HepG2 (cell line): ENCODE results near the gene KLK7. TPM values are rescaled to one million over a fixed set of nuclear protein-coding genes. Genes with fewer than 3 reads are reported as not detected.
A peak's percentile ranks its signal among the peaks of the same experiment; 100 is the strongest.

Experiments
- ATAC-seq: fragments of 200-7000 bp; cut with Tn5 transposase; 3 replicates; pipeline ENCODE4 v1.9.1; 2020; ENCODE audit warnings: mild to moderate bottlenecking, moderate library complexity
- BruUV-seq: library from RNA; stranded (reverse); fragments of 400-500 nt; replicated peaks from 2 replicates; lab custom pipeline; 2021; lab: Mats Ljungman, UMichigan
- CTCF ChIA-PET: fragments of 300-600 bp; formaldehyde crosslinking; extraction: SDS; loops from one replicate; lab custom pipeline; 2021; ENCODE audit warnings: low total read pairs, inconsistent platforms, low intra/inter-chr PET ratio; lab: Yijun Ruan, JAX
- POLR2A ChIA-PET: fragments of 350-600 bp; sonication (Branson Sonifier 250); formaldehyde crosslinking; loops from one replicate; lab custom pipeline; 2020; ENCODE audit warnings: antibody characterized with exemption, inconsistent platforms; lab: Yijun Ruan, JAX
- DNase-seq: peaks from one replicate; pipeline ENCODE4 v3.0.0-alpha.2; 2015; ENCODE audit warnings: low spot score
- FAIRE-seq: peaks from 3 replicates; lab custom pipeline; 2011; peaks lifted over from hg19 to GRCh38; lab: Jason Lieb, UNC
- H2AFZ ChIP-seq: one replicate; pipeline ENCODE4 v1.6.1; 2011; ENCODE audit warnings: low read length, inconsistent platforms
- H3K27ac ChIP-seq: fragments of 300-600 bp; 3 replicates; pipeline ENCODE4 v1.8.0; 2011; ENCODE audit warnings: mixed run types, mild to moderate bottlenecking, mixed read lengths, low read length, inconsistent platforms; ENCODE audit not compliant: insufficient read depth; ENCODE audit errors: extremely low read length
- H3K27me3 ChIP-seq, 2 experiments: fragments of 200-600 bp in 1 of 2; 2 replicates in 1 of 2; 3 replicates in 1 of 2; pipeline versions ENCODE4 v1.6.0 to v1.8.0; 2011; ENCODE audit warnings: low read length in 2 of 2, mild to moderate bottlenecking in 2 of 2, moderate library complexity in 2 of 2, inconsistent platforms in 1 of 2; ENCODE audit not compliant: insufficient read depth in 2 of 2, control insufficient read depth in 1 of 2
- H3K36me3 ChIP-seq, 2 experiments: fragments of 200-600 bp in 1 of 2; replicated peaks in 1 of 2; 2 replicates in 1 of 2; 3 replicates in 1 of 2; pipeline versions ENCODE4 v1.5.1 to v1.8.0; 2011; ENCODE audit warnings: low read length in 2 of 2, inconsistent platforms in 1 of 2; ENCODE audit not compliant: insufficient read depth in 2 of 2, control insufficient read depth in 1 of 2
- H3K4me1 ChIP-seq: 2 replicates; pipeline ENCODE4 v1.5.1; 2012; ENCODE audit warnings: low read length, inconsistent platforms; ENCODE audit not compliant: insufficient read depth
- H3K4me2 ChIP-seq: 2 replicates; pipeline ENCODE4 v1.6.0; 2011; ENCODE audit warnings: low read depth, low read length, inconsistent platforms
- H3K4me3 ChIP-seq, 3 experiments: fragments of 200-600 bp in 1 of 3; sonication (generic), shearing (Covaris generic) in 1 of 3; replicated peaks in 1 of 3; 2 replicates each; pipeline ENCODE4 v1.5.1; 2011 to 2016; ENCODE audit warnings: low read length in 3 of 3, inconsistent platforms in 2 of 3, low read depth in 2 of 3, mild to moderate bottlenecking in 2 of 3, control low read depth in 1 of 3, mixed read lengths in 1 of 3; ENCODE audit not compliant: insufficient read depth in 1 of 3
- H3K79me2 ChIP-seq: one replicate; pipeline ENCODE4 v1.6.1; 2011; ENCODE audit warnings: low read length, inconsistent platforms; ENCODE audit not compliant: insufficient read depth
- H3K9ac ChIP-seq: 2 replicates; pipeline ENCODE4 v1.6.0; 2011; ENCODE audit warnings: mild to moderate bottlenecking, low read depth, low read length, inconsistent platforms; ENCODE audit not compliant: insufficient read depth
- H3K9me3 ChIP-seq: 2 replicates; pipeline ENCODE4 v1.5.1; 2012; ENCODE audit warnings: mild to moderate bottlenecking, low read length
- H4K20me1 ChIP-seq: 2 replicates; pipeline ENCODE4 v1.6.0; 2011; ENCODE audit warnings: inconsistent platforms, mild to moderate bottlenecking, low read length, moderate library complexity; ENCODE audit not compliant: insufficient read depth
- CTCF ChIP-seq: sonication (generic); formaldehyde crosslinking; IDR thresholded peaks from 2 replicates; pipeline ENCODE4 v1.5.0; 2020; ENCODE audit warnings: mild to moderate bottlenecking, missing genetic modification reagents, moderate library complexity
- DDIT3 ChIP-seq: sonication (generic); formaldehyde crosslinking; IDR thresholded peaks from 2 replicates; pipeline ENCODE4 v1.4.0; 2020; ENCODE audit warnings: mild to moderate bottlenecking, missing genetic modification reagents
- MIXL1 ChIP-seq: IDR thresholded peaks from 2 replicates; pipeline ENCODE4 v1.6.1; 2016
- SMC3 ChIP-seq: IDR thresholded peaks from 2 replicates; pipeline ENCODE4 v1.6.1; 2011; ENCODE audit warnings: low read length, improper control_type of control experiment
- STAG1 ChIP-seq: sonication (generic); formaldehyde crosslinking; IDR thresholded peaks from 2 replicates; pipeline ENCODE4 v1.4.0; 2020; ENCODE audit warnings: missing genetic modification reagents
- ZNF12 ChIP-seq: sonication (generic); formaldehyde crosslinking; IDR thresholded peaks from 2 replicates; pipeline ENCODE4 v1.5.0; 2020; ENCODE audit warnings: missing genetic modification reagents
- ZNF446 ChIP-seq: sonication (generic); formaldehyde crosslinking; IDR thresholded peaks from 2 replicates; pipeline ENCODE4 v1.5.0; 2020; ENCODE audit warnings: mild to moderate bottlenecking, missing genetic modification reagents
- ZNF484 ChIP-seq: sonication (generic); formaldehyde crosslinking; IDR thresholded peaks from 2 replicates; pipeline ENCODE4 v1.5.1; 2020; ENCODE audit warnings: mild to moderate bottlenecking, low read depth, missing genetic modification reagents, borderline replicate concordance
- WGBS: methylation state at CpG from one replicate; pipeline ENCODE4 v1.1.6; 2017; ENCODE audit warnings: low lambda C conversion rate; 5-methylcytosine and 5-hydroxymethylcytosine counted together
- in situ Hi-C: cut with HindIII; loops from 2 replicates; pipeline ENCODE4 v1.10.0; 2017; ENCODE audit warnings: low pct_unique_long_range_greater_than_20kb; ENCODE audit not compliant: extremely low pct_ligation_motif_present
- intact Hi-C: fragments of 100-400 bp; cut with micrococcal nuclease; formaldehyde crosslinking; loops from one replicate; pipeline ENCODE4 v1.10.0; 2022; ENCODE audit not compliant: unreplicated experiment
- polyA plus RNA-seq, 8 experiments: library from polyadenylated mRNA; depleted of rRNA in 3 of 8; stranded (reverse) in 7 of 8; unstranded in 1 of 8; fragments of >200 nt; fragmentation: Illumina TruSeq in 4 of 8; extraction: Trizol in 4 of 8; gene quantifications; 2 replicates each; pipeline versions ENCODE4 v1.2.1 to v1.2.3, GENCODE V29; 2011 to 2016; ENCODE audit warnings: low read depth in 4 of 8, missing spikeins in 1 of 8, mixed read lengths in 1 of 8; ENCODE audit not compliant: insufficient read depth in 1 of 8
- total RNA-seq, 5 experiments: library from RNA; depleted of rRNA; stranded (reverse); fragments of >200 nt; fragmentation: Illumina TruSeq; extraction: Trizol; gene quantifications; 2 replicates each; pipeline ENCODE4 v1.2.3, GENCODE V29; 2016; ENCODE audit warnings: low read depth in 1 of 5
- TF ChIP-seq, protein P1 (sequence below): IDR thresholded peaks from 2 replicates; pipeline ENCODE4 v1.6.1; 2012; ENCODE audit warnings: low read depth, low read length, improper control_type of control experiment

The KLK7 gene
- total and polyA plus RNA-seq, 2 of the 13 experiments (the other 11 are each of a cell fraction or from before 2014, with no cell fraction given): not detected

DNA sequence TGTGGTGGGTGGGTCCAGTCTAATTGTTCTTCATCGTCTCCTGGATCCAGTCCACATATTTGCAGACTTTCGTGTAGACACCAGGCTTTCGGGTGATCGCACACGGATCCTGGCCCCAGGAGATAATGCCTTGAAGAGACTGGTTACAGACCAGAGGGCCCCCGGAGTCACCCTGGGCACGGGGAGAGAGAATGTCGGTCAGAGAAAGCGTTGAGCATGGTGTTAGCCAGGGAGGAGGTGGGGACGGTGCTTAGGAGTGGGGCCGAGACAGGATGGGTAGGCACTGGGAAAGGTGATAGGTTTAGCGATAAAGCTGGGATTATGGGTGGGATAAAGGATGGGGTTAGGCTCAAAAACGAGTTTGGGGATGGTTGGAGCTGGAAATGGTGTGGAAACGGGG, 38.8 kb upstream of the KLK7 start (continued):
- TF ChIP-seq ZNF484 (CRISPR knock-in tag): no peak
- TF ChIP-seq, all 625 proteins: peak for 0

DNA sequence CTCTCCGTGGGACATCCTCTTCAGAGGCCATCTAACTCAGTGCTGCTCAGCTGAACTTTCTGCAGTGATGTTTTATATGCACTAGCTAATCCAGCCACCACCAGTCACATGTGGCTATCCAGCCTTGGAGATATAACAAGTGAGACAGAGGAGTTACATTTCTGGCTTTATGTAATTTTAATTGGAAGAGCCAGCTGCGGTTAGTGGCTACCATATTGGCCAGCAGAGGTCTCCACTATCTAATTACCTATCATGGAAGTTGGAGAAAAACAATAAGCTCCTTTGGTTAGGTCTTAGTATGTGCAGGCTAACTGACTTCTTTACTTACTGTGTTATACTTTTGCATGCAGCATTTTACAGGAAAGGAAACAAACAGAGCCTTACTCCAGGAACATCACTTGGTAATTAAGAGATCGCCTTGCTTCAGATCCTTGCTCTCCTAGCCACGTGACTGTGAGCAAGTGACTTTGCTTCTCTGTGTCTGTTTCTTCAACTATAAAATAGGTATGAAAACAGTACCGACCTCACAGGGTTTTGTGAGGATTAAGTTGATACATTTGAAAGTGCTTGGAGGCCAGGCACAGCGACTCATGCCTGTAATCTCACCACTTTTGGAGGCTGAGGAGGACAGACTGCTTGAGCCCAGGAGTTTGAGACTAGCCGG, 37.4 kb upstream of the KLK7 start:
- 0 out of 2 replicates have a peak, but pooled peaks cover 4% of the 10 kb centered on the region for H3K4me1 ChIP-seq
- ChIA-PET POLR2A (no interaction called here), CTCF (interaction anchor here (1.5 to 1.9 kb wide), 2 partner anchors 73 to 76 kb away, joined by 10 to 16 read pairs; no protein-coding TSS in a partner anchor)
- H3K36me3 ChIP-seq: no peaks in the 10 kb centered on the region
- no peak overlapping the region for H3K4me3 ChIP-seq
- H2AFZ ChIP-seq: no peak overlapping the region
- peak; percentile 25; the same call in 2 of the 3 replicates for ATAC-seq
- no peak overlapping the region for H3K27ac ChIP-seq
- H3K27me3 ChIP-seq: peaks cover 11 to 56% of the 10 kb centered on the region in 2 experiments; a peak in 4 of 5 replicates
- no peaks in the 10 kb centered on the region for H3K9me3 ChIP-seq
- intact Hi-C loops (loop anchor here (1.0 kb wide), 1 partner anchor 73 kb away; no protein-coding TSS in a partner anchor), in situ Hi-C loops (no loop called here)
- H3K79me2 ChIP-seq: no peaks in the 10 kb centered on the region
- peak; percentile 40 for DNase-seq
- H3K9ac ChIP-seq: no peak overlapping the region
- FAIRE-seq: peak; percentile 8
- no peaks in the 10 kb centered on the region for H4K20me1 ChIP-seq
- BruUV-seq: no TSS peak
- no peak overlapping the region for H3K4me2 ChIP-seq
- WGBS: 10% methylated on average over 6 of the region's 7 CpGs
- TF ChIP-seq CTCF (CRISPR knock-in tag) (peak; percentile 61), DDIT3 (CRISPR knock-in tag) (no peak), STAG1 (peak; percentile 35), SMC3 (peak; percentile 44; the same call in 1 of the 2 replicates), ZNF446 (no peak), MIXL1 (peak; percentile 59; the same call in 1 of the 2 replicates), ZNF12 (CRISPR knock-in tag) (0 out of 2 replicates have a peak, but pooled peaks have one; percentile 26)
- TF ChIP-seq, protein P1, sequence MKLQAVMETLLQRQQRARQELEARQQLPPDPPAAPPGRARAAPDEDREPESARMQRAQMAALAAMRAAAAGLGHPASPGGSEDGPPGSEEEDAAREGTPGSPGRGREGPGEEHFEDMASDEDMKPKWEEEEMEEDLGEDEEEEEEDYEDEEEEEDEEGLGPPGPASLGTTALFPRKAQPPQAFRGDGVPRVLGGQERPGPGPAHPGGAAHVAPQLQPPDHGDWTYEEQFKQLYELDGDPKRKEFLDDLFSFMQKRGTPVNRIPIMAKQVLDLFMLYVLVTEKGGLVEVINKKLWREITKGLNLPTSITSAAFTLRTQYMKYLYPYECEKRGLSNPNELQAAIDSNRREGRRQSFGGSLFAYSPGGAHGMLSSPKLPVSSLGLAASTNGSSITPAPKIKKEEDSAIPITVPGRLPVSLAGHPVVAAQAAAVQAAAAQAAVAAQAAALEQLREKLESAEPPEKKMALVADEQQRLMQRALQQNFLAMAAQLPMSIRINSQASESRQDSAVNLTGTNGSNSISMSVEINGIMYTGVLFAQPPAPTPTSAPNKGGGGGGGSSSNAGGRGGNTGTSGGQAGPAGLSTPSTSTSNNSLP: 0 out of 2 replicates have a peak, but pooled peaks have one; percentile 49
- TF ChIP-seq, all 625 proteins: peak for 6
